GM06990 (cell line): ENCODE results near the gene NYAP1.
"Not testable (repeated sequence)": the region's sequence is repeated elsewhere in the genome, so short reads cannot be mapped to it uniquely, and the experiment has no call there.

Experiments used
- DNase-seq: peaks from one replicate; pipeline ENCODE4 v3.0.0-alpha.2; 2011; ENCODE audit not compliant: insufficient read length; ENCODE audit errors: extremely low read depth
- H3K27me3 ChIP-seq: replicated peaks from 2 replicates; pipeline ENCODE4 v1.6.0; 2011; ENCODE audit warnings: low read length; ENCODE audit not compliant: control insufficient read depth, insufficient read depth
- H3K36me3 ChIP-seq: 2 replicates; pipeline ENCODE4 v1.5.1; 2011; ENCODE audit warnings: low read length; ENCODE audit not compliant: control insufficient read depth, insufficient read depth
- H3K4me3 ChIP-seq: replicated peaks from 2 replicates; pipeline ENCODE4 v1.5.1; 2011; ENCODE audit warnings: low read depth, mild to moderate bottlenecking, control low read depth, low read length
- TF ChIP-seq, protein P1 (sequence below): IDR thresholded peaks from 2 replicates; pipeline ENCODE4 v1.5.1; 2011; ENCODE audit warnings: low read length, control low read depth, mild to moderate bottlenecking, inconsistent platforms; ENCODE audit not compliant: insufficient read depth, poor library complexity, severe bottlenecking

The NYAP1 gene

DNA sequence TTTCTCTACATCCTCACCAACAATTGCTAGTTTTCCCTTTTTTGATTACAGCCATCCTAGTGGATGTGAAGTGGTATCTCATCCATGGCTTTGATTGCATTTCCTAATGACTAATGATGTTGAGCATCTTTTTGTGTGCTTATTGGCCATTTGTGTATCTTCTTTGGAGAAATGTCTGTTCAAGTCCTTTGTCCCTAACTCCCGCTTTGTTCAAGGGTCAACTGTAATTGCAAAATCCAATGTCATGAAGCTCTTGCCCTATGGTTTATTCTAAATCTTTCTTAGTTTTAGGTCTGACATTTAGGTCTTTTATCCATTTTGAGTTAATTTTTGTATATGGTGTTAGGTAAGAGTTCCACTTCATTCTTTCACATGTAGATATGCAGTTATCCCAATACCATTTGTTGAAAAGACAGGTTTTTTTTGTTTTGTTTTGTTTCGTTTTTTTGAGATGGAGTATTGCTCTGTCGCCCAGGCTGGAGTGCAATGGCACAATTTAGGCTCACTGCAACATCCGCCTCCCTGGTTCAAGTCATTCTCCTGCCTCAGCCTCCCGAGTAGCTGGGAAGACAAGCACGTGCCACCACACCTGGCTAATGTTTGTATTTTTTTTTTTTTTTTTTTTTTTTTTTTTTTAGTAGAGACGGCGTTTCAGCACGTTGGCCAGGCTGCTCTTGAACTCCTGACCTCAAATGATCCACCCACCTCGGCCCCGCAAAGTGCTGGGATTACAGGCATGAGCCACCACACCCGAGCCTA lies 44.6 kb downstream of the NYAP1 start:
- H3K36me3 ChIP-seq, H3K4me3 ChIP-seq, H3K27me3 ChIP-seq, DNase-seq: not testable (repeated sequence)

DNA sequence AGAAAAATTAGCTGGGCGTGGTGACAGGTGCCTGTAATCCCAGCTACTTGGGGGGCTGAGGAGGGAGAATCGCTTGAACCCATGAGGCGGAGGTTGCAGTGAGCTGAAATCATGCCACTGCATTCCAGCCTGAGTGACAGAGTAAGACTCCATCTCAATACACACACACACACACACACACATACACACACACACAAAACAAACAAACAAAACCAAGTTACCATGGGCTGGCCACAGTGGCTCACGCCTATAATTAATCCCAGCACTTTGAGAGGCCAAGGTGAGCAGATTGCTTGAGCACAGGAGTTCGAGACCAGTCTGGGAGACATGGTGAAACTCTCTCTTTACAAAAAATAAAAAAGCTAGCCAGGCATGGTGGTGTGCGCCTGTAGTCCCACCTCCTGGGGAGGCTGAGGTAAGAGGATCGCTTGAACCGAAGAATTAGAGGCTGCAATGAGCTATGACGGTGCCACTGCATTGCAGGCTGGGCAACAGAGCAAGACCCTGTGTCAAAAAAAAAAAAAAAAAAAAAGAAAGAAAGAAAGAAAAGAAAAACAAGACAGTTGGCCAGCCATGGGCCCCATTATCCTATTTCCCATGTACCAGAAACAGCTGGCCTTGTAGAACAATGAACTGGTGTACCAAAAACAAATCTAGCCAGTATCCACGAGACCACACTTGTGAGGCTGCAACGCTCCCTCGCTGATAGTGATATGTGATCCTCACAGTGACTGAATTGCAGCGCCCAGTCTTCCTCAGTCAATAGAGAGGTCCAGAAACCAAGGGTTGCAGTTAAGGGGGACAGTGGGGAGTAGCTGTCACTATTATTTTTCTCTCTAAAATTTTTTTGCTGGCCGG lies 48.7 kb downstream of the NYAP1 start:
- Histone ChIP-seq H3K4me3 (no peak overlapping the region), H3K27me3 (no peaks in the 10 kb centered on the region), H3K36me3 (no peaks in the 10 kb centered on the region)
- DNase-seq: no peak
- TF ChIP-seq, protein P1, sequence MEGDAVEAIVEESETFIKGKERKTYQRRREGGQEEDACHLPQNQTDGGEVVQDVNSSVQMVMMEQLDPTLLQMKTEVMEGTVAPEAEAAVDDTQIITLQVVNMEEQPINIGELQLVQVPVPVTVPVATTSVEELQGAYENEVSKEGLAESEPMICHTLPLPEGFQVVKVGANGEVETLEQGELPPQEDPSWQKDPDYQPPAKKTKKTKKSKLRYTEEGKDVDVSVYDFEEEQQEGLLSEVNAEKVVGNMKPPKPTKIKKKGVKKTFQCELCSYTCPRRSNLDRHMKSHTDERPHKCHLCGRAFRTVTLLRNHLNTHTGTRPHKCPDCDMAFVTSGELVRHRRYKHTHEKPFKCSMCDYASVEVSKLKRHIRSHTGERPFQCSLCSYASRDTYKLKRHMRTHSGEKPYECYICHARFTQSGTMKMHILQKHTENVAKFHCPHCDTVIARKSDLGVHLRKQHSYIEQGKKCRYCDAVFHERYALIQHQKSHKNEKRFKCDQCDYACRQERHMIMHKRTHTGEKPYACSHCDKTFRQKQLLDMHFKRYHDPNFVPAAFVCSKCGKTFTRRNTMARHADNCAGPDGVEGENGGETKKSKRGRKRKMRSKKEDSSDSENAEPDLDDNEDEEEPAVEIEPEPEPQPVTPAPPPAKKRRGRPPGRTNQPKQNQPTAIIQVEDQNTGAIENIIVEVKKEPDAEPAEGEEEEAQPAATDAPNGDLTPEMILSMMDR: no peak

DNA sequence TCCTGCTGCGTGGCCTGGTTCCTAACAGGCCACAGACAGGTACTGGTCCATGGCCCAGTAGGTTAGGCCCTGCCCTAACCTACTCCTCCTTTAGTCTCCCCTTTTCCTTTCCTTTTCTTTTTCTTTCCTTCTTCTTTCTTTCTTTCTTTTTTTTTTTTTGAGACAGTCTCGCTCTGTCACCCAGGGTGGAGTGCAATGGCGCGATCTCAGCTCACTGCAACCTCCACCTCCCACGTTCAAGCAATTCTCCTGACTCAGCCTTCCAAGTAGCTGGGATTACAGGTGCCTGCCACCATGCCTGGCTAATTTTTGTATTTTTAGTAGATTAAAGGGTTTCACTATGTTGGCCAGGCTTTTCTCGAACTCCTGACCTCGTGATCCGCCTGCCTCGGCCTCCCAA lies 52.3 kb downstream of the NYAP1 start:
- not testable (repeated sequence) for H3K36me3 ChIP-seq, H3K27me3 ChIP-seq, H3K4me3 ChIP-seq, DNase-seq

DNA sequence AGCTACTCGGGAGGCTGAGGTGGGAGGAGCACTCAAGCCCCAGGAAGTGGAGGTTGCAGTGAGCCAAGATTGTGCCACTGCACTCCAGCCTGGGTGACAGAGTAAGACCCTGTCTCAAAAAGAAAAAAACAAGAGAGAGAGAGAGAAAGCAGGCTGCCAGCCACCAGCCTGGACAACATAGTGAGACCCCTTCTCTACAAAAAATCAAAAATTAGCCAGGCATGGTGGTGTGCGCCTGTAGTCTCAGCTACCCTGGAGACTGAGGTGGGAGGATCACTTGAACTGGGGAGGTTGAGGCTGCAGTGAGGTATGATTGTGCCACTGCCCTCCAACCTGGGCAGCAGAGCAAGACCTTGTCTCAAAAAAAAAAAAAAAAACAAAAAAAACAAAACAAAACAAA lies 53.0 kb downstream of the NYAP1 start:
- not testable (repeated sequence) for DNase-seq, H3K36me3 ChIP-seq, H3K4me3 ChIP-seq, H3K27me3 ChIP-seq

DNA sequence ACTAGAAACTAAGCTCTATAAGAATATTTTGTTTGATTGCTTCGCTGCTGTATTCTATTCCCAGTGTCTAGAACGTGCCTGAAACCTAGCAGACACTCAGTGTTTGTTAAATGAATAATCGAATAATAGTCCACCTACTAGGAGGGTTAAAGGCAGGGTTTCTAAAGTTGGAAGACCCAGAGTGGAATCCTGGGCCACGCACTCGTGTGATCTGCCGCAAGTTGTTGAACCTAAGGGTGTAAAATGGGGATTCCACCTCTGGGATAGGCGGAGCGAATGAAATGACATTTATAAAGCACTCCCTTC lies 54.6 kb downstream of the NYAP1 start:
- Histone ChIP-seq H3K36me3 (no peaks in the 10 kb centered on the region), H3K27me3 (no peaks in the 10 kb centered on the region), H3K4me3 (peak overlapping the region; percentile 63)
- TF ChIP-seq, protein P1: no peak
- DNase-seq: no peak

DNA sequence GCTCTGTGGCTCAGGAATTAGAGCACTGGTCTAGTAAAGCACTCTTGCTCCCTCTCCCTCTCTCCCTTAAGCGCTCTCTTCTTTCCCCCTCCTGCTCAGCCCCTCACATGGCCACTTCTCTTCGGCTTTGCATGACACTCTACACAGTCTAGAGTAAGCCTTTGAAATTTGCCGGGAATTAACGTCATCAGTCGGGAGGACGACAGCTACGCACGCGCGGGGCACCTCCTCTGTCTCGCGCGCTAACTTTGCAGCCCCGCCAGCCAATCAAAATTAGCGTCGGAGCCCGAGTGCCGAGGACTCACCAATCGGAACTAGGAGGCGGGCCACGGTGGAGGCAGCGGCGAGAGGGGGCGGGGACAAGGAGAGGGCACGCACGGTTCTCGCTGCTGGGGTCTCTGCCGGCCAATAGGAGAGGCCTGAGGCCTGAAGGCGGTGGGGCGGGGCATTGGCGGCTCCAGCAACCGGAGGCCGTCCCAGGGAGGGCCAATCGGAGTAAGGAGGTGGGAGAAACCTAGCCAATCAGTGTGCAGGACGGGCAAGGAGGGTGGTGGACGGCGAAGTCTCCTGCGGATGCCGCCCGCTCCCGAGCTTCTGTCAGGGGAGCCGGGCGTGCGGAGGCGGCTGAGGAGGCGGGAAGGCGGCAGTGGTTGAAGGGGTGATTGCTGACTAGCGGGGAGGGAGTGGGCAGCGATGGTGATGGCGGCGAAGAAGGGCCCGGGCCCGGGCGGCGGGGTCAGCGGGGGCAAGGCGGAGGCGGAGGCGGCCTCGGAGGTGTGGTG lies 55.1 kb downstream of the NYAP1 start, which contains the start of gene AGFG2:
Gene AGFG2, plus strand, starts transcription at position 550 of the 782 bp plus-strand sequence. Its CDS starts 144 bp downstream, at position 694.
- H3K36me3 ChIP-seq: no peaks in the 10 kb centered on the region
- peak within 1 kb of the TSS; percentile 84 for H3K4me3 ChIP-seq
- no peaks in the 10 kb centered on the region for H3K27me3 ChIP-seq
- DNase-seq: peak; percentile 100
- TF ChIP-seq, protein P1: no peak
